Mesothelial cell of epicardium (in vitro differentiated cells): ENCODE results near the gene RAB31. TPM values are rescaled to one million over a fixed set of nuclear protein-coding genes. Genes with fewer than 3 reads are reported as not detected.

Source experiments
- DNase-seq, 2 experiments: peaks; one replicate each; pipeline ENCODE4 v3.0.0; 2021; ENCODE audit warnings: low spot score in 2 of 2; ENCODE audit not compliant: unreplicated experiment in 2 of 2
- H3K27ac Mint-ChIP-seq: 2 replicates; pipeline ENCODE4 v1.8.0; 2021; ENCODE audit warnings: mixed read lengths
- H3K27me3 Mint-ChIP-seq: 2 replicates; pipeline ENCODE4 v1.8.0; 2021; ENCODE audit warnings: low read depth, mixed read lengths
- H3K36me3 Mint-ChIP-seq: 2 replicates; pipeline ENCODE4 v1.8.0; 2021; ENCODE audit warnings: mixed read lengths
- H3K4me1 Mint-ChIP-seq: 2 replicates; pipeline ENCODE4 v1.8.0; 2021; ENCODE audit warnings: mixed read lengths
- H3K4me3 Mint-ChIP-seq: 2 replicates; pipeline ENCODE4 v1.8.0; 2021; ENCODE audit warnings: mild to moderate bottlenecking, moderate library complexity, mixed read lengths
- H3K9me3 Mint-ChIP-seq: 2 replicates; pipeline ENCODE4 v1.8.0; 2021; ENCODE audit warnings: mixed read lengths
- total RNA-seq: library from RNA; stranded (reverse); gene quantifications from 3 replicates; pipeline ENCODE4 v1.2.1, GENCODE V29; 2021
- TF ChIP-seq, protein P1 (sequence below): fragments of 200-600 bp; sonication (generic); IDR thresholded peaks from one replicate; pipeline ENCODE4 v1.5.0; 2021; ENCODE audit warnings: antibody characterized with exemption; ENCODE audit not compliant: unreplicated experiment

The RAB31 gene
- total RNA-seq, 1 donor from 2014 or later = 21.8 TPM

DNA sequence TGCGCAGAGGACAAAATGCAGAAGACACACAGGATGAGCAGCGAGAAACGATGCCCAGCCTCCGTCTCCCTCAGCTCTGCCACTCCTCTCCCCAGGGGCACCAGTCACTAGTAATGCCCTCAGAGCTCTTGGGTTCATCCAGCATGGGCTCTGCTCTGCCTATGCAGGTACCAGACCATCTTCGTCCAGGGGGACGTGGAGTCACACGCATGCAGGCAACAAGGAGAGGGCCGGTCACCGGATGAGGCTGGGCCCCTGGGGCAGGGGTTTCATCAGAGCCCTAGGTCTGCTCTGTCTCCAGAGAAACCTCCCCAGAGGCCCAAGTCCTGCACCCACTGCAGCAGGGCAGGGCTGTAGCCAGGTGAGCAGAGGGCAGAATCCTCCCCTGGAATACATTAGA lies 23.9 kb downstream of the RAB31 start:
- Mint-ChIP-seq H3K27me3 (no peaks in the 10 kb centered on the region), H3K4me1 (peaks cover 5% of the 10 kb centered on the region), H3K36me3 (peaks cover 1% of the 10 kb centered on the region), H3K27ac (no peak overlapping the region), H3K4me3 (no peak overlapping the region), H3K9me3 (no peaks in the 10 kb centered on the region)
- no peak for DNase-seq
- TF ChIP-seq, protein P1, sequence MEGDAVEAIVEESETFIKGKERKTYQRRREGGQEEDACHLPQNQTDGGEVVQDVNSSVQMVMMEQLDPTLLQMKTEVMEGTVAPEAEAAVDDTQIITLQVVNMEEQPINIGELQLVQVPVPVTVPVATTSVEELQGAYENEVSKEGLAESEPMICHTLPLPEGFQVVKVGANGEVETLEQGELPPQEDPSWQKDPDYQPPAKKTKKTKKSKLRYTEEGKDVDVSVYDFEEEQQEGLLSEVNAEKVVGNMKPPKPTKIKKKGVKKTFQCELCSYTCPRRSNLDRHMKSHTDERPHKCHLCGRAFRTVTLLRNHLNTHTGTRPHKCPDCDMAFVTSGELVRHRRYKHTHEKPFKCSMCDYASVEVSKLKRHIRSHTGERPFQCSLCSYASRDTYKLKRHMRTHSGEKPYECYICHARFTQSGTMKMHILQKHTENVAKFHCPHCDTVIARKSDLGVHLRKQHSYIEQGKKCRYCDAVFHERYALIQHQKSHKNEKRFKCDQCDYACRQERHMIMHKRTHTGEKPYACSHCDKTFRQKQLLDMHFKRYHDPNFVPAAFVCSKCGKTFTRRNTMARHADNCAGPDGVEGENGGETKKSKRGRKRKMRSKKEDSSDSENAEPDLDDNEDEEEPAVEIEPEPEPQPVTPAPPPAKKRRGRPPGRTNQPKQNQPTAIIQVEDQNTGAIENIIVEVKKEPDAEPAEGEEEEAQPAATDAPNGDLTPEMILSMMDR = no peak

DNA sequence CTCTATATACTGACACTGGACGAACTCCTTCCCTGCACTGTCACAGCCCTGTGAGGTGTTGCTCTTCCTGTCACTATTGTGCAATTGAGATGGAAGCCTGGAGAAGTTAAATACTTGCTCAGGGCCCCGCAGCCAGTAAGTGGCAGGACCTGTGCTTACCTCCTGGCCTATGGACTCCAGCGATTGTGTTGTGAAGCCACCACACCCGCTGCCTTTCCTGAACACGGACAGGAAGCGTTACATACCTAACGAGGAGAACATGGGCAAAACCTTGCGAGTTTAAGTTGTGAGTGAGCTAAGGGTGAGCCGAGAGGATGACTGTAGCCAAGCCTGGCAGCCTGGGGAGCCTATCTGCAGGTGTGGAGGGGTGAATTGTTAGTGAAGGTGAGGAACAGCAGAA lies 26.1 kb downstream of the RAB31 start:
- Mint-ChIP-seq H3K4me1 (peaks cover 15% of the 10 kb centered on the region), H3K27ac (no peak overlapping the region), H3K27me3 (no peaks in the 10 kb centered on the region), H3K9me3 (no peaks in the 10 kb centered on the region), H3K36me3 (peaks cover 1% of the 10 kb centered on the region), H3K4me3 (no peak overlapping the region)
- DNase-seq = no peak
- TF ChIP-seq, protein P1 = no peak

DNA sequence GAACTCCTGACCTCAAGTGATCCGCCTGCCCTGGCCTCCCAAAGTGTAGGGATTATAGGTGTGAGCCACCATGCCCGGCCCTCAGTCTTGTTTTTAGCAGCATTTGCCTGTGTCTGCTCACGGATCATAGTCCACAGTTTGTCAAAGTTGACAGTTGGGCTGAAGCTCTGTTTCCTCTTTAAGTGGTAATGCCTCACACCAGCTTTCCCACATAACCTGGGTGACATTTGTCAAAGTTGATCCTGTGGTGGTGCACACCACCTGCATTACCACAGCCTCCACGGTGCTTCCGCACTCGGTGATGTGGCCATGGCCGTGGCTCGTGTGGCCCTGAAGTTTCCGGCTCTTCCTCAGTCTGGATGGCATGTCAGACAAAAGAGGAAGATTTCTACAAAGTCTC lies 27.1 kb downstream of the RAB31 start:
- no peaks in the 10 kb centered on the region for H3K27me3 Mint-ChIP-seq
- peaks cover 15% of the 10 kb centered on the region for H3K4me1 Mint-ChIP-seq
- H3K36me3 Mint-ChIP-seq = peaks cover 1% of the 10 kb centered on the region
- no peak for DNase-seq
- no peak overlapping the region for H3K27ac Mint-ChIP-seq
- H3K9me3 Mint-ChIP-seq = no peaks in the 10 kb centered on the region
- no peak overlapping the region for H3K4me3 Mint-ChIP-seq
- TF ChIP-seq, protein P1 = no peak

DNA sequence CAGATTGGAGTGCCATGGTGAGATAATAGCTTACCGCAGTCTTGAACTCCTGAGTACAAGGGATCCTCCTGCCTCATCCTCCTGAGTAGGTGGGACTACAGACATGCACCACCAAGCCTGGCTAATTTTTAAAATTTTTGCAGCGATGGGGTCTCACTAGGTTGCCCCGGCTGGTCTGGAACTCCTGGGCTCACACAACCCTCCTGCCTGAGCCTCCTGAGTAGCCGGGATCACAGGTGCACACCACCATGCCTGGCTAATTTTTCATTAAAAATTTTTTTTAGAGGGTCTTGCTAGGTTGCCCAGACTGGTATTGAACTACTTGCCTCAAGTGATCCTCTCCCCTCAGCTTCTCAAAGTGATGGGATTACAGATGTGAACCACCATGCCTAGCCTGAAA lies 27.8 kb downstream of the RAB31 start:
- no peaks in the 10 kb centered on the region for H3K9me3 Mint-ChIP-seq
- H3K4me3 Mint-ChIP-seq = no peak overlapping the region
- peaks cover 1% of the 10 kb centered on the region for H3K36me3 Mint-ChIP-seq
- TF ChIP-seq, protein P1 = no peak
- no peak overlapping the region for H3K27ac Mint-ChIP-seq
- DNase-seq = no peak
- H3K4me1 Mint-ChIP-seq = peaks cover 15% of the 10 kb centered on the region
- H3K27me3 Mint-ChIP-seq = no peaks in the 10 kb centered on the region

DNA sequence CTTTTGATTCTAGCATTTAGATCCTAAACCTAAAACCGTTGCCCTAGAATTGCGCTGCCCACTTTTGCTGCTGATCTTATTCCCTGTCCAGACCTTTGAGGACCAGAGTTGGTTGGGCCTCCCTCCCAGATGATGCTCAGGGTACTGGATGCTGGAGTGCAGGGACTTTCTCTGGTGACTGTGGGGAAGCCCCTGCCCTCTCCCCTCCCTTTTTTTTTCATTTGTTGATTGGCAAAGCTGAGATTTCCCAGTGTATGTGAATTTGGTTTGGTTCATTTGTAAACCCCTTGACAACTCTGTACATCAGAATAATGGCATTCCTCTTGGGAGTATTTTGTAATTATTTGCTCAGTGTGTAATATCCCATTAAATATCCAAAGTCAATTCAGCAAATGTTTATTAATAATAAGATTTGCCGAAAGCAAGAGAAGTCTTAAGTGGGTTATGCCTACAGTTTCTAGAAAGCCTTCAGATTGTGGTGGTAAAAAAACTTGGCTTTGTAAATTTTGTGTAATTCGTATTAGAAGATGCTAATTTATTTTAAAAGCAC lies 28.3 kb downstream of the RAB31 start:
- TF ChIP-seq, protein P1 = no peak
- Mint-ChIP-seq H3K36me3 (peaks cover 1% of the 10 kb centered on the region), H3K4me1 (peaks cover 15% of the 10 kb centered on the region), H3K27ac (no peak overlapping the region), H3K4me3 (no peak overlapping the region), H3K9me3 (no peaks in the 10 kb centered on the region), H3K27me3 (no peaks in the 10 kb centered on the region)
- DNase-seq = no peak

DNA sequence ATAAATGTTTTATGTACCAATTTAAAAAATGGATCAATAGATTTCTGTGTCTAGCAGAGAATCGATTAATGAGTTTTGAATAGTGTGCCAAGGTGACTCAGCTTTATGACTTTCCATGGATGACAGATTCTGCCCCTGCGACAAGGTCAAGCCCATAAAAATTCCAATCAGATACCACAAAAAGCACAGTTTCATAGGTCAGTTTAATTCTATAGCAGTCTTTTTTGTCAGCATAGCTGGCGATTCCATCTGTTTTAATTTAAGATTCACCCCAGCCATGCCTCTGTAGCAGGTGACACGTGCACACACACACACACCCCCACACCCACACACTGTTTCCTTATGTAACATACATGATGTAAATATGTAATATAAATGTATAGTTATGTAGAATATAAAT lies 28.9 kb downstream of the RAB31 start:
- Mint-ChIP-seq H3K27ac (no peak overlapping the region), H3K36me3 (peaks cover 1% of the 10 kb centered on the region), H3K9me3 (no peaks in the 10 kb centered on the region), H3K27me3 (no peaks in the 10 kb centered on the region), H3K4me1 (peaks cover 17% of the 10 kb centered on the region), H3K4me3 (no peak overlapping the region)
- DNase-seq = no peak
- TF ChIP-seq, protein P1 = no peak
